Cortex of kidney (tissue), 1 donor: ENCODE measurements around the gene MIS18A.
"Not testable (repeated sequence)": the region's sequence is repeated elsewhere in the genome, so short reads cannot be mapped to it uniquely, and the experiment has no call there.

Source experiments
- DNase-seq: peaks from one replicate; lab custom pipeline; 2025; lab: John Stamatoyannopoulos, UW

MIS18A gene

GRCh38 chr21:32304998-32305397, 26.1 kb upstream of the MIS18A start:
- DNase-seq: no peak

- no peak for DNase-seq
Measured at GRCh38 chr21:32303385-32303784, 24.5 kb upstream of the MIS18A start.

DNA sequence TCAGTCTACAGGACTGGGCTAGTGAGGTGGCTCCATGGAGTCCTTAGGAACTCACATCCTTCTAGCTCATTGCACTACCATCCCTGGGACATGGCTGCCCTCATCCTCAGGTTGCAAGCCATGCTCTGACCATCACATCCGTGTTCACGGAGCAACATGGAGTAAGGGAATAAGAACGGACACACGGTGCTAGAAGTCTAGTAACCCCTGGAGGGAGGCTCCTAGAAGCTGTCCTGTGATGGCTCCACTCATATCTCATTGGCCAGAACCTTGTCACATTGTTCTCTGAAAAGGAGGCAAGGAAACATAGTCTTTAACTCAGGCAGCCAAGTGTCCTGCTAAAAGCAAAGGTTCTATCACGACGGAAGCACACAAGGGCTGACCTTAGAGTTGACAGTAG, 23.7 kb upstream of the MIS18A start:
- DNase-seq: no peak

DNA sequence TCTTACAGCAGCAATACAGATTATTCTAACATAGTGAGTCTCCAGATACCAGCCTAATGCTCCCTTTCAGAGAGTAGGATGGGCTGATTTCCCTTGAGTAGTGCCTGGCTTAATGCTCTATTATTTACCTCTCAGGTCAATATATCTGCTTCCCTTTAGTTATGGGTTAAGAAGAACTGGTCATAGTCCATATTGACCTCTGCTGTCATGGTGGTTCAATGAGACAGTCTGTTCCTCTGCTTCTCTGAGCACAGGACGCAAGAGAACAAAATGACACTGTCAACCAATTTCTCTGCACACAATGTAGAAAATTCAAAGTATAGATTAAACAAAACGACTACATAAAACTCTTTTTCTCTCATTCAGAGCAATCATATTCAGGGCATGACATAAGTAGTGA, 22.7 kb upstream of the MIS18A start:
- DNase-seq: no peak

- no peak for DNase-seq
Measured at GRCh38 chr21:32300117-32300681, 21.4 kb upstream of the MIS18A start.

- DNase-seq: no peak
Measured at GRCh38 chr21:32299695-32300094, 20.8 kb upstream of the MIS18A start.

GRCh38 chr21:32298658-32299081, 19.8 kb upstream of the MIS18A start, which contains the start of gene MRAP:
TSS of gene MRAP (plus strand) at chr21:32298855. CDS start at chr21:32298972, 117 bp downstream.
- DNase-seq: no peak

- no peak for DNase-seq
Measured at GRCh38 chr21:32298148-32298559, 19.3 kb upstream of the MIS18A start.

DNA sequence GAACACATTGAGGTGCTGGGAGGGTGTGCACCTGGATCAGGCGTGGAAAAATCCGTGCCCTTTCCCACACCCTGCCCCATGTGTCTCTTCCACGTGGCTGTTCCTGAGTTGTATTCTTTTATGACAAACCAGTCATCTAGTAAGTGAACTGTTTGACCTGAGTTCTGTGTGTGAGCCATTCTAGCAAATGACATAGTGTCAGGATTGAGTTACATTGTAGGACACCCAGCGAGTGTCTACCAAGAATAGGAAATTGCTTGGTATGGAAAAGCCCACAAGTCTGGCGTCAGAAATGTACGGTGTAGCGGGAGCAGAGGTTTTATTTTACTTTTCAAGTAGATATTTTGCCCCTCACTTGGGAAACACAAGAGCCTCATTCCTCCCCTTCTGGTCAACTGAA, 18.6 kb upstream of the MIS18A start:
- DNase-seq: no peak

DNA sequence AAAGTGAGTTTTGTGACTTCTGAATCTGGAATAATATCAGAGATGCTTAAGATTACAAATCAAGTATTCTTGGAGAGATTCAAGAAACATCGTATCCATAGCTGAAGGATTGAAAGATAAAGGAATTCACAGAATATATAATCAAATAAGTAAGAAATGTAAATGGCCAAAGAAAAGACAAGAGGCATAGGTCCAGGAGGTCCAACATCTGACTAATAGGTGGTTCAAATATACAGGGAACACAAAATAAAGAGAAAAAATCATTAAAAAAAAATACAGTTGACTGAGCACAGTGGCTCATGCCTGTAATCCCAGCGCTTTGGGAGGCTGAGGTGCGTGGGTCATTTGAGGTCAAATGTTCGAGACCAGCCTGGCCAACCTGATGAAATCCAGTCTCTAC, 6.6 kb upstream of the MIS18A start:
- DNase-seq: no peak

- no peak for DNase-seq
Measured at GRCh38 chr21:32282992-32283391, 4.1 kb upstream of the MIS18A start.

- DNase-seq: no peak
Measured at GRCh38 chr21:32281531-32281930, 2.7 kb upstream of the MIS18A start.

DNA sequence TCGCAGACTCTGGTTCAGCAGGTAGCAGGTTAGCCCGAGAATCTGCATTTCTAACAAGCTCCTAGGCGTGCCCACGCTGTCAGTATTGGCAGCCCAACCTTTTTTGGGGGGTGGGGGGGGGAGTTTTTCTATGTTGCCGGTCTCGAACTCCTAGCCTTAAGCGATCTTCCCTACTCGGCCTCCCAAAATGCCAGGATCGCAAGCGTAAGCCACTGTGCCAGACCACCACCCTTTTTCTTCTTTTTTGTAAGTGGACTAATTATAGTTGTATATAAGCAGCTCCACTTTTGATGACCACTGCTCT, 480 bp upstream of the MIS18A start:
- no peak for DNase-seq

- DNase-seq: no peak
Measured at GRCh38 chr21:32278103-32278502, 746 bp downstream of the MIS18A start.

- no peak for DNase-seq
Measured at GRCh38 chr21:32276671-32277070, 2.2 kb downstream of the MIS18A start.

GRCh38 chr21:32270748-32271147, 8.1 kb downstream of the MIS18A start:
- no peak for DNase-seq

- DNase-seq: not testable (repeated sequence)
Measured at GRCh38 chr21:32265321-32265720, 13.5 kb downstream of the MIS18A start.

DNA sequence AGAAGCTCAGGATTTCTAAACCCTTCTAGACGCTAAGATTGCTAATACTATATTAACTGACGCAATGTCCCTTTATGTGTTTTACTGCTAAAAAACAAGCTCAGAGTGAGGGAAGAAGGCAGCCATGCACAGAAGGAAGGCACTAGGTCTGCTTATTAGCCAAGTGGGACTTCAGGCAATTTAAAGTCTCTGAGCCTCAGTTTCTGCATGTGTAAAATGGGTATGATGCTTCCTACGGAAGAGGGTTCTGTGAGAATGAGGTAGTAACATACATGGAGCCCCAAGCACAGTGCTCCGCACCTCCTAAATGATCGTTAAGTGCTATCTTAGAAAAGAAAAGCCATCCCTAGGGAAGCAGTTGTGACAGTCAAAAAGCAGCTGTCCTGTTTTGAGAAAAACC, 16.9 kb downstream of the MIS18A start:
- DNase-seq: no peak

GRCh38 chr21:32260130-32260529, 18.7 kb downstream of the MIS18A start:
- no peak for DNase-seq

DNA sequence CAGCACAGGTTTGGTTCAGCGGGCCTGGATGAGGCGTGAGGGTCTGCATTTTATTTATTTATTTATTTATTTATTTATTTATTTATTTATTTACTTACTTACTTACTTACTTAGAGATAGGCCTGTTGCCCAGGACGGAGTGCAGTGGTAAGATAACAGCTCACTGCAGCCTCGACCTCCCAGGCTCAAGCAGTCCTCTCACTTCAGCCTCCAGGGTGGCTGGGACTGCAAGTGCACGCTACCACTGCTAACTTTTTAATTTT, 20.1 kb downstream of the MIS18A start:
- DNase-seq: not testable (repeated sequence)

GRCh38 chr21:32257962-32258785, 20.7 kb downstream of the MIS18A start:
- DNase-seq: no peak

- DNase-seq: no peak
Measured at GRCh38 chr21:32256873-32257620, 21.8 kb downstream of the MIS18A start.

GRCh38 chr21:32256251-32256650, 22.6 kb downstream of the MIS18A start:
- no peak for DNase-seq
